ENCODE measurements around the gene SFTA2. TPM values are rescaled to one million over a fixed set of nuclear protein-coding genes. Genes with fewer than 3 reads are reported as not detected.

SFTA2 gene
- total RNA-seq, 1 experiment from 2014 or later = not detected

GRCh38 chr6:30957716-30958115 is 25.7 kb upstream of the SFTA2 start:
- H3K79me2 ChIP-seq (ENCODE audit: low read length) = no peaks in the 10 kb centered on the region
- no peaks in the 10 kb centered on the region for H3K27me3 ChIP-seq (ENCODE audit: low read length)
- H3K4me1 ChIP-seq (ENCODE audit: insufficient read depth, low read length) = peaks cover 17% of the 10 kb centered on the region
- POLR2A ChIA-PET (ENCODE audit: unreplicated experiment) = no interaction called here
- H3K4me3 ChIP-seq (ENCODE audit: low read length) = no peak overlapping the region
- no peak overlapping the region for H3K9ac ChIP-seq (ENCODE audit: low read length)
- no peaks in the 10 kb centered on the region for H3F3A ChIP-seq (ENCODE audit: low read length, unreplicated experiment)
- CTCF ChIA-PET = no interaction called here
- no TSS peak for BruUV-seq (replicated peaks)
- H4K20me1 ChIP-seq (ENCODE audit: low read length) = no peaks in the 10 kb centered on the region
- ATAC-seq (no peak), DNase-seq (no peak)
- H2AFZ ChIP-seq (ENCODE audit: low read length) = no peak overlapping the region
- no peaks in the 10 kb centered on the region for H3K9me3 ChIP-seq (ENCODE audit: low read length)
- TF ChIP-seq EZH2phosphoT487 (IDR thresholded peaks at IDR 0.05; ENCODE audit: borderline replicate concordance, low read length) (no peak), EZH2 (IDR thresholded peaks at IDR 0.05; ENCODE audit: low read length, unreplicated experiment) (no peak), CTCF (conservative IDR thresholded peaks at IDR 0.05; ENCODE audit: low read depth, low read length) (no peak)
- no peaks in the 10 kb centered on the region for H3K36me3 ChIP-seq (ENCODE audit: low read depth, low read length)
- H3K4me2 ChIP-seq (ENCODE audit: low read length) = no peak overlapping the region
- intact Hi-C loops (cut with micrococcal nuclease) = no loop called here
- H3K27ac ChIP-seq (ENCODE audit: low read length) = no peak overlapping the region
- no peaks in the 10 kb centered on the region for H3K9me2 ChIP-seq (replicated peaks; ENCODE audit: low read length)

GRCh38 chr6:30955367-30956042 is 23.5 kb upstream of the SFTA2 start:
- peak overlapping the region; percentile 64 for H3K4me3 ChIP-seq (ENCODE audit: low read length)
- peak overlapping the region; percentile 83 for H2AFZ ChIP-seq (ENCODE audit: low read length)
- peak overlapping the region; percentile 53 for H3K9ac ChIP-seq (ENCODE audit: low read length)
- ChIA-PET POLR2A (ENCODE audit: unreplicated experiment) (interaction anchor here (0.6 to 0.7 kb wide), 2 partner anchors 18 to 115 kb away, joined by 3 read pairs; no protein-coding TSS in a partner anchor), CTCF (no interaction called here)
- peak; percentile 88 for ATAC-seq
- no peaks in the 10 kb centered on the region for H3K27me3 ChIP-seq (ENCODE audit: low read length)
- no peaks in the 10 kb centered on the region for H3K36me3 ChIP-seq (ENCODE audit: low read depth, low read length)
- H3K9me3 ChIP-seq (ENCODE audit: low read length) = no peaks in the 10 kb centered on the region
- peaks cover 17% of the 10 kb centered on the region for H3K4me1 ChIP-seq (ENCODE audit: insufficient read depth, low read length)
- H3K27ac ChIP-seq (ENCODE audit: low read length) = no peak overlapping the region
- DNase-seq = peak; percentile 47
- H3F3A ChIP-seq (ENCODE audit: low read length, unreplicated experiment) = no peaks in the 10 kb centered on the region
- H4K20me1 ChIP-seq (ENCODE audit: low read length) = no peaks in the 10 kb centered on the region
- H3K9me2 ChIP-seq (replicated peaks; ENCODE audit: low read length) = no peaks in the 10 kb centered on the region
- intact Hi-C loops (cut with micrococcal nuclease) = no loop called here
- no peaks in the 10 kb centered on the region for H3K79me2 ChIP-seq (ENCODE audit: low read length)
- peak overlapping the region; percentile 79 for H3K4me2 ChIP-seq (ENCODE audit: low read length)
- BruUV-seq (replicated peaks) = TSS peak; percentile 77
- no peak for TF ChIP-seq EZH2 (IDR thresholded peaks at IDR 0.05; ENCODE audit: low read length, unreplicated experiment)
- TF ChIP-seq EZH2phosphoT487 (IDR thresholded peaks at IDR 0.05; ENCODE audit: borderline replicate concordance, low read length) = no peak
- TF ChIP-seq CTCF (conservative IDR thresholded peaks at IDR 0.05; ENCODE audit: low read depth, low read length) = no peak

- H3K4me3 ChIP-seq (ENCODE audit: low read length) = peak overlapping the region; percentile 64
- intact Hi-C loops (cut with micrococcal nuclease) = no loop called here
- peak overlapping the region; percentile 53 for H3K9ac ChIP-seq (ENCODE audit: low read length)
These were observed 22.8 kb upstream of the SFTA2 start for GRCh38 chr6:30954631-30955366.

More at GRCh38 chr6:30954631-30955366, 22.8 kb upstream of the SFTA2 start:
- ChIA-PET POLR2A (ENCODE audit: unreplicated experiment) (no interaction called here), CTCF (no interaction called here)
- Histone ChIP-seq H3K9me3 (ENCODE audit: low read length) (no peaks in the 10 kb centered on the region), H3F3A (ENCODE audit: low read length, unreplicated experiment) (no peaks in the 10 kb centered on the region), H3K27me3 (ENCODE audit: low read length) (no peaks in the 10 kb centered on the region), H3K36me3 (ENCODE audit: low read depth, low read length) (no peaks in the 10 kb centered on the region), H3K4me1 (ENCODE audit: insufficient read depth, low read length) (peaks cover 17% of the 10 kb centered on the region), H3K4me2 (ENCODE audit: low read length) (peak overlapping the region; percentile 79), H3K79me2 (ENCODE audit: low read length) (no peaks in the 10 kb centered on the region), H4K20me1 (ENCODE audit: low read length) (no peaks in the 10 kb centered on the region), H3K9me2 (replicated peaks; ENCODE audit: low read length) (no peaks in the 10 kb centered on the region), H2AFZ (ENCODE audit: low read length) (peak overlapping the region; percentile 83), H3K27ac (ENCODE audit: low read length) (no peak overlapping the region)
- BruUV-seq (replicated peaks) = no TSS peak
- TF ChIP-seq CTCF (conservative IDR thresholded peaks at IDR 0.05; ENCODE audit: low read depth, low read length) (no peak), EZH2 (IDR thresholded peaks at IDR 0.05; ENCODE audit: low read length, unreplicated experiment) (no peak), EZH2phosphoT487 (IDR thresholded peaks at IDR 0.05; ENCODE audit: borderline replicate concordance, low read length) (no peak)
- DNase-seq (no peak), ATAC-seq (peak; percentile 47)

Measured in PC-3 (cell line).